ENCODE measurements around the gene MAGEB2. TPM values are rescaled to one million over a fixed set of nuclear protein-coding genes. Genes with fewer than 3 reads are reported as not detected.

The MAGEB2 gene
- total and polyA plus RNA-seq, 2 donors (not counting 3 experiments of a cell fraction or from before 2014, with no cell fraction given) = not detected

- no peaks in the 10 kb centered on the region for H3K9me3 ChIP-seq (replicated peaks; ENCODE audit: control insufficient read depth, insufficient read depth, low read length)
- H3K9ac ChIP-seq (replicated peaks; ENCODE audit: extremely low read depth, insufficient read depth, low read length) = no peak overlapping the region
- no peaks in the 10 kb centered on the region for H3K79me2 ChIP-seq (ENCODE audit: control insufficient read depth, insufficient read depth, low read length)
- POLR2A ChIA-PET = no interaction called here
- H3K36me3 ChIP-seq (ENCODE audit: control insufficient read depth in 2 of 2, extremely low read depth in 1 of 2, insufficient read depth in 2 of 2, low read length in 2 of 2) = no peaks in the 10 kb centered on the region
- no peaks in the 10 kb centered on the region for H4K20me1 ChIP-seq (replicated peaks; ENCODE audit: control insufficient read depth, extremely low read depth, insufficient read depth, low read length)
- dilution Hi-C loops (cut with MboI; ENCODE audit: extremely low pct_ligation_motif_present, low sequenced_read_pairs) = no loop called here
- no peak overlapping the region for H3K27ac ChIP-seq (ENCODE audit: insufficient read depth, low read depth, low read length)
- CTCF ChIA-PET = no interaction called here
- no peak overlapping the region for H3K4me2 ChIP-seq (ENCODE audit: insufficient read depth, low read length)
- H3K9me1 ChIP-seq (replicated peaks; ENCODE audit: control insufficient read depth, extremely low read depth, insufficient read depth, low read length) = no peaks in the 10 kb centered on the region
- H2AFZ ChIP-seq (ENCODE audit: low read depth, low read length) = no peak overlapping the region
- no peaks in the 10 kb centered on the region for H3K4me1 ChIP-seq (ENCODE audit: control insufficient read depth, extremely low read depth, insufficient read depth, low read length)
- intact Hi-C loops (cut with micrococcal nuclease) = no loop called here
- FAIRE-seq = no peak
- TF ChIP-seq FOS (IDR thresholded peaks at IDR 0.05; ENCODE audit: borderline replicate concordance, insufficient read depth, low read length) (no peak), CTCF (IDR thresholded peaks at IDR 0.05; ENCODE audit: extremely low read depth in 1 of 2, insufficient read depth in 1 of 2, low read depth in 1 of 2, low read length in 2 of 2) (no peak), MAX (IDR thresholded peaks at IDR 0.05; ENCODE audit: insufficient read depth, insufficient read length) (no peak), GATA2 (IDR thresholded peaks at IDR 0.05; ENCODE audit: insufficient read depth, insufficient read length, low read depth, low read length) (no peak), POLR2AphosphoS5 (IDR thresholded peaks at IDR 0.05; ENCODE audit: insufficient read depth, low read depth, low read length) (no peak), MYC (IDR thresholded peaks at IDR 0.05; ENCODE audit: low read depth, low read length) (no peak), POLR2A (IDR thresholded peaks at IDR 0.05; ENCODE audit: low read depth, low read length) (no peak), JUN (IDR thresholded peaks at IDR 0.05; ENCODE audit: borderline replicate concordance, insufficient read depth, insufficient read length, low read depth) (no peak)
- no peak overlapping the region for H3K4me3 ChIP-seq (replicated peaks in 1 of 3; ENCODE audit: insufficient read depth in 1 of 3, low read depth in 1 of 3, low read length in 3 of 3)
- BruUV-seq (replicated peaks) = no TSS peak
- DNase-seq (ENCODE audit: low read depth, low spot score) = no peak
- H3K27me3 ChIP-seq (ENCODE audit: control insufficient read depth in 2 of 2, insufficient read depth in 2 of 2, low read length in 2 of 2) = no peaks in the 10 kb centered on the region
Measured at GRCh38 chrX:30261012-30261411, 45.6 kb downstream of the MAGEB2 start.

Measured in endothelial cell of umbilical vein (primary cell).